ENCODE results near the gene SLC28A3. TPM values are rescaled to one million over a fixed set of nuclear protein-coding genes. Genes with fewer than 3 reads are reported as not detected.

The SLC28A3 gene
- total RNA-seq, 3 donors from 2014 or later (not counting 1 experiment from before 2014, with no cell fraction given), result 0.16 to 1.6 TPM; not detected in 1

GRCh38 chr9:84296146-84296843 is 44.3 kb downstream of the SLC28A3 start:
- peak overlapping the region; percentile 77 to 85 for H3K27ac Mint-ChIP-seq
- 42% methylated on average over 6 of the region's 7 CpGs for WGBS (ENCODE audit: insufficient coverage)
- H3K4me1 Mint-ChIP-seq, result peaks cover 36 to 37% of the 10 kb centered on the region in 2 donors
- no peaks in the 10 kb centered on the region for H3K9me3 Mint-ChIP-seq
- Histone ChIP-seq H3K27ac (ENCODE audit: low read length) (peak overlapping the region; percentile 68), H3K9me3 (ENCODE audit: control insufficient read depth, insufficient read depth, low read length) (no peaks in the 10 kb centered on the region), H3K36me3 (ENCODE audit: control insufficient read depth, insufficient read depth, low read length) (no peaks in the 10 kb centered on the region), H3K4me1 (ENCODE audit: control insufficient read depth, insufficient read depth, low read length) (peaks cover 31% of the 10 kb centered on the region), H3K4me3 (ENCODE audit: low read length) (no peak overlapping the region), H3K27me3 (ENCODE audit: control insufficient read depth, insufficient read depth, low read length) (no peaks in the 10 kb centered on the region)
- TF ChIP-seq CTCF (IDR thresholded peaks at IDR 0.05), result no peak
- intact Hi-C loops (cut with micrococcal nuclease), result no loop called here
- ATAC-seq (peak; percentile 74 to 84 (median 82)), DNase-seq (peak; percentile 21 to 66)
- no peak overlapping the region for H3K4me3 Mint-ChIP-seq
- H3K27me3 Mint-ChIP-seq (ENCODE audit: low read depth in 2 of 2), result no peaks in the 10 kb centered on the region
- no peaks in the 10 kb centered on the region for H3K36me3 Mint-ChIP-seq

GRCh38 chr9:84294241-84294950 is 46.2 kb downstream of the SLC28A3 start:
- no peaks in the 10 kb centered on the region for H3K9me3 Mint-ChIP-seq
- no peak overlapping the region for H3K4me3 Mint-ChIP-seq
- Histone ChIP-seq H3K27me3 (ENCODE audit: control insufficient read depth, insufficient read depth, low read length) (no peaks in the 10 kb centered on the region), H3K4me3 (ENCODE audit: low read length) (no peak overlapping the region), H3K9me3 (ENCODE audit: control insufficient read depth, insufficient read depth, low read length) (no peaks in the 10 kb centered on the region), H3K36me3 (ENCODE audit: control insufficient read depth, insufficient read depth, low read length) (no peaks in the 10 kb centered on the region), H3K27ac (ENCODE audit: low read length) (peak overlapping the region; percentile 69), H3K4me1 (ENCODE audit: control insufficient read depth, insufficient read depth, low read length) (peaks cover 31% of the 10 kb centered on the region)
- H3K27ac Mint-ChIP-seq, result peak overlapping the region; percentile 53 to 80
- no peaks in the 10 kb centered on the region for H3K36me3 Mint-ChIP-seq
- no peaks in the 10 kb centered on the region for H3K27me3 Mint-ChIP-seq (ENCODE audit: low read depth in 2 of 2)
- DNase-seq (peak in 1 of 2 donors; percentile 16), ATAC-seq (no peak)
- TF ChIP-seq CTCF (IDR thresholded peaks at IDR 0.05), result no peak
- peaks cover 36 to 37% of the 10 kb centered on the region in 2 donors for H3K4me1 Mint-ChIP-seq
- intact Hi-C loops (cut with micrococcal nuclease), result no loop called here
- 100% methylated on average over 5 of the region's 5 CpGs for WGBS (ENCODE audit: insufficient coverage)

GRCh38 chr9:84293001-84293798 is 47.4 kb downstream of the SLC28A3 start:
- Histone ChIP-seq H3K4me1 (ENCODE audit: control insufficient read depth, insufficient read depth, low read length) (peaks cover 31% of the 10 kb centered on the region), H3K27me3 (ENCODE audit: control insufficient read depth, insufficient read depth, low read length) (no peaks in the 10 kb centered on the region), H3K36me3 (ENCODE audit: control insufficient read depth, insufficient read depth, low read length) (no peaks in the 10 kb centered on the region), H3K9me3 (ENCODE audit: control insufficient read depth, insufficient read depth, low read length) (no peaks in the 10 kb centered on the region), H3K27ac (ENCODE audit: low read length) (peak overlapping the region; percentile 69), H3K4me3 (ENCODE audit: low read length) (no peak overlapping the region)
- Mint-ChIP-seq H3K9me3 (no peaks in the 10 kb centered on the region), H3K4me1 (peaks cover 36 to 37% of the 10 kb centered on the region in 2 donors), H3K27me3 (ENCODE audit: low read depth in 2 of 2) (peaks cover 0 to 3% of the 10 kb centered on the region in 2 donors), H3K27ac (peak overlapping the region; percentile 75 to 80), H3K36me3 (no peaks in the 10 kb centered on the region), H3K4me3 (peak overlapping the region; percentile 64)
- TF ChIP-seq CTCF (IDR thresholded peaks at IDR 0.05), result no peak
- peak in 1 of 2 donors; percentile 34 for DNase-seq
- peak; percentile 28 to 56 (median 50) for ATAC-seq
- intact Hi-C loops (cut with micrococcal nuclease), result no loop called here
- WGBS (ENCODE audit: insufficient coverage), result 16% methylated on average over 3 of the region's 4 CpGs

Measured in natural killer cell (primary cell).